SKM-1 (cell line): ENCODE results near the gene TENT4A.

Experiments used
- DNase-seq: peaks from one replicate; lab custom pipeline; 2025; ENCODE audit not compliant: unreplicated experiment; lab: John Stamatoyannopoulos, UW

Gene TENT4A

GRCh38 chr5:6731465-6732237 lies 18.4 kb downstream of the TENT4A start:
- no peak for DNase-seq

GRCh38 chr5:6732634-6733410 lies 19.6 kb downstream of the TENT4A start:
- DNase-seq: no peak

GRCh38 chr5:6733411-6734242 lies 20.4 kb downstream of the TENT4A start:
- DNase-seq: no peak

GRCh38 chr5:6734243-6734700 lies 21.0 kb downstream of the TENT4A start:
- no peak for DNase-seq

- DNase-seq: no peak
These were observed 21.5 kb downstream of the TENT4A start for GRCh38 chr5:6734781-6735180.

- DNase-seq: no peak
These were observed 22.9 kb downstream of the TENT4A start for GRCh38 chr5:6736106-6736505.

GRCh38 chr5:6736524-6737042 lies 23.4 kb downstream of the TENT4A start:
- no peak for DNase-seq

GRCh38 chr5:6737043-6737941 lies 24.1 kb downstream of the TENT4A start:
- DNase-seq: no peak

- DNase-seq: no peak
These were observed 26.4 kb downstream of the TENT4A start for GRCh38 chr5:6739603-6740002.

GRCh38 chr5:6740586-6741150 lies 27.4 kb downstream of the TENT4A start:
- no peak for DNase-seq

GRCh38 chr5:6742081-6742758 lies 29.0 kb downstream of the TENT4A start:
- no peak for DNase-seq

GRCh38 chr5:6743161-6743560 lies 29.9 kb downstream of the TENT4A start:
- no peak for DNase-seq

- DNase-seq: no peak
These were observed 31.8 kb downstream of the TENT4A start for GRCh38 chr5:6744841-6745705.

- no peak for DNase-seq
These were observed 32.5 kb downstream of the TENT4A start for GRCh38 chr5:6745706-6746222.

GRCh38 chr5:6746244-6746643 lies 33.0 kb downstream of the TENT4A start:
- no peak for DNase-seq

- no peak for DNase-seq
These were observed 33.9 kb downstream of the TENT4A start for GRCh38 chr5:6747103-6747502.

- DNase-seq: no peak
These were observed 34.9 kb downstream of the TENT4A start for GRCh38 chr5:6748142-6748541.
